Gastroesophageal sphincter (tissue), 4 donors: Measurements from ENCODE around the gene ARL10. TPM values are rescaled to one million over a fixed set of nuclear protein-coding genes. Genes with fewer than 3 reads are reported as not detected.

Experiments
- ATAC-seq: fragments of 150-250 bp; one replicate; pipeline ENCODE4 v1.9.1; 2016; ENCODE audit warnings: mild to moderate bottlenecking, moderate library complexity
- H3K27ac ChIP-seq, 4 donors: fragments of 200-600 bp; sonication (generic) in 3 of 4; 1 replicate in 3 of 4; 2 replicates in 1 of 4; pipeline ENCODE4 v1.5.1; 2016 to 2019
- H3K27me3 ChIP-seq: fragments of 200-600 bp; sonication (generic); one replicate; pipeline ENCODE4 v1.5.1; 2019
- H3K36me3 ChIP-seq, 2 donors: fragments of 200-600 bp; sonication (generic); one replicate each; pipeline ENCODE4 v1.5.1; 2019; ENCODE audit warnings: control low read depth in 1 of 2
- H3K4me1 ChIP-seq, 3 donors: fragments of 200-600 bp; sonication (generic); 1 replicate in 2 of 3; 2 replicates in 1 of 3; pipeline ENCODE4 v1.5.1; 2016 to 2019; ENCODE audit warnings: control low read depth in 2 of 3
- H3K4me3 ChIP-seq, 2 donors: fragments of 200-600 bp; sonication (generic); one replicate each; pipeline ENCODE4 v1.5.1; 2019; ENCODE audit warnings: mild to moderate bottlenecking in 1 of 2, moderate library complexity in 1 of 2
- H3K9me3 ChIP-seq, 3 donors: fragments of 200-600 bp; sonication (generic); one replicate each; pipeline ENCODE4 v1.5.1; 2017 to 2019; ENCODE audit warnings: control low read depth in 2 of 3
- EP300 ChIP-seq: sonication (generic); formaldehyde crosslinking; IDR thresholded peaks from one replicate; pipeline ENCODE4 v1.6.1; 2017; ENCODE audit warnings: antibody characterized with exemption, mild to moderate bottlenecking
- POLR2A ChIP-seq, 2 donors: fragments of 450-650 bp; IDR thresholded peaks; one replicate each; pipeline ENCODE4 v1.6.1; 2017; ENCODE audit warnings: antibody characterized with exemption in 2 of 2, mild to moderate bottlenecking in 2 of 2, moderate library complexity in 1 of 2
- POLR2AphosphoS5 ChIP-seq: sonication (generic); formaldehyde crosslinking; IDR thresholded peaks from one replicate; pipeline ENCODE4 v1.6.1; 2017; ENCODE audit warnings: antibody characterized with exemption
- WGBS, 2 donors: methylation state at CpG; one replicate each; pipeline ENCODE4 v1.1.5; 2018; ENCODE audit warnings: low coverage in 1 of 2; 5-methylcytosine and 5-hydroxymethylcytosine counted together
- total RNA-seq, 4 donors: library from RNA; depleted of rRNA; stranded (reverse); fragments of >200 nt; gene quantifications; one replicate each; pipeline ENCODE4 v1.1.0, GENCODE V29; 2016
- TF ChIP-seq, protein P1 (sequence below), 4 experiments: fragments of 200-600 bp in 2 of 4; fragments of 450-650 bp in 2 of 4; sonication (generic) in 1 of 4; IDR thresholded peaks; one replicate each; pipeline ENCODE4 v1.5.1; 2017 to 2019; ENCODE audit warnings: antibody characterized with exemption in 4 of 4, mild to moderate bottlenecking in 2 of 4, moderate library complexity in 2 of 4

The ARL10 gene
- total RNA-seq, 4 donors from 2014 or later, result 4.4 to 23.3 (median 10.8) TPM

DNA sequence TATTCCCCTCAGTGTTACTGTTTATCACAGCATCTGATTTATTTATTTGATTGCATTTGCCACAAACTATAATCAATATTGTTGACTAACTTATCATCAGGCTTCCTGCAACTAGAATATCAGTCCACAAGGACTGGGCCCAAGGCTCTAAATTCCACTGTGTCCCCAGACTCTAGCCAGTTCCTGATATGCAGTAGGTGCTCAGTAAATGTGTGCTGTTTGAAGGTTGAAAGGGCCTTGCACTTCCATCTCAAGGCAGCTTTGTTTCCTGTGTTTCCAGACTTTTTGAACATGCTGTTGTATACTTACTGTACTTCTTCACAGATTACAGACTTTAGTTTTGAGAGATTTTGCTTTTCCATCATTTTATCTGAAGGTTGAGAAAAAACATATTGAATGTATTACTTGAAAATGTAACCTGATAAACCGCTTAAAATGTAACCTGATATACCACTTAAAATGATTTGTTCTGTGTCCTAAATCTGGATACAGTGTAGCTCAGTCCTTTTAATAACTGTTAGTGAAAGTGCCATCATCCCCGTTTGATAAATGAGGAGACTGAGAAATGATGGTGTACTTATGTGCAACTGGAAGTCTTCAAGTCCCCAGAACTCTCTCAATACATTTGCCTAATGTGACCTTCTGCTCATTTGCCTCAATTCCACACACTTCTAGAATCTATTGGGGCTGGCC lies 22.4 kb upstream of the ARL10 start:
- 26 to 38% methylated on average over 2 of the region's 2 CpGs for WGBS, 2 donors
- ATAC-seq, result no peak
- no peak for TF ChIP-seq EP300
- no peak for TF ChIP-seq POLR2A (IDR thresholded peaks at IDR 0.05)
- TF ChIP-seq, protein P1, sequence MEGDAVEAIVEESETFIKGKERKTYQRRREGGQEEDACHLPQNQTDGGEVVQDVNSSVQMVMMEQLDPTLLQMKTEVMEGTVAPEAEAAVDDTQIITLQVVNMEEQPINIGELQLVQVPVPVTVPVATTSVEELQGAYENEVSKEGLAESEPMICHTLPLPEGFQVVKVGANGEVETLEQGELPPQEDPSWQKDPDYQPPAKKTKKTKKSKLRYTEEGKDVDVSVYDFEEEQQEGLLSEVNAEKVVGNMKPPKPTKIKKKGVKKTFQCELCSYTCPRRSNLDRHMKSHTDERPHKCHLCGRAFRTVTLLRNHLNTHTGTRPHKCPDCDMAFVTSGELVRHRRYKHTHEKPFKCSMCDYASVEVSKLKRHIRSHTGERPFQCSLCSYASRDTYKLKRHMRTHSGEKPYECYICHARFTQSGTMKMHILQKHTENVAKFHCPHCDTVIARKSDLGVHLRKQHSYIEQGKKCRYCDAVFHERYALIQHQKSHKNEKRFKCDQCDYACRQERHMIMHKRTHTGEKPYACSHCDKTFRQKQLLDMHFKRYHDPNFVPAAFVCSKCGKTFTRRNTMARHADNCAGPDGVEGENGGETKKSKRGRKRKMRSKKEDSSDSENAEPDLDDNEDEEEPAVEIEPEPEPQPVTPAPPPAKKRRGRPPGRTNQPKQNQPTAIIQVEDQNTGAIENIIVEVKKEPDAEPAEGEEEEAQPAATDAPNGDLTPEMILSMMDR (IDR thresholded peaks at IDR 0.05), result no peak
- TF ChIP-seq POLR2AphosphoS5, result no peak
- Histone ChIP-seq H3K27ac (peak overlapping the region in 1 of 4 donors; percentile 54), H3K9me3 (no peaks in the 10 kb centered on the region), H3K4me1 (peaks cover 0 to 19% (median 0%) of the 10 kb centered on the region in 3 donors), H3K27me3 (no peaks in the 10 kb centered on the region), H3K4me3 (no peak overlapping the region), H3K36me3 (peaks cover 2 to 52% of the 10 kb centered on the region in 2 donors)

GRCh38 chr5:176350416-176350815 lies 14.9 kb upstream of the ARL10 start:
- no peak for ATAC-seq
- H3K36me3 ChIP-seq, result peaks cover 0 to 100% of the 10 kb centered on the region in 2 donors

DNA sequence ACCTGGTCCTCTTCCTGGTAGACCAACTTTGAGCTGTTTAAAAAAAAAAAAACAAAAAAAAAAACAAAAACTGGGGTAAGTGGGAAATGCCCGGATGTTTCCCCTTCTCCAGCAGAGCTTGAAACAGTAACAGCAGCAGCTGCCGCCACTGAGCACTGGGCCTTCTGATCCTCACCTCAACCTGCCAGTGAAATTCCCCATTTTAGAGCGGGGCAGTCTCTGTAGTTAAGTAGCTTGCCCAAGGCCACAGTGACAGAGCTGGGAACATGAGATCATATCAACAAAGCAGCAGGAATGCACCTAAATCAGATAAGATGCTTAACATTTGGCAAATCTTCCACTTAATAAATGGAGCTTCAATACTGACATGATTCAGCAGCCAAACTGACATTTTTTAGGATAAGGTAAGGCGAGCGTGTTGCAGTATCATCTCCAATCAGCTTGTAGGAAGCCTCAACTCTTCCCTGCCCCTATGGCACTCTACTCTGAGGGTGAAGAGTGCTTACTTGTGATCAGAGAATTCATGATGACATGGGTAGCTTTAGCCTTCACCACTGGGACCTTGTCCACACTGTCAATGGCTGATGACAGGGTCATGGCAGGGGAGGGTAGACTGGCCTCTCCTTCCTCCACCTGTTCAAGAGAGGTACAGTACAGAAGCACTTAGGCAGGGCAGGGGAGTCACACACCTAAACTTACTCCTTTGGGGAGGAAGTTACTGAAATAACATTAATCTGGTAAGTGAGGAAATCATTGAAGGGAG lies 13.0 kb upstream of the ARL10 start:
- WGBS, 2 donors, result 74 to 100% methylated on average over 2 to 3 of the region's 5 CpGs
- Histone ChIP-seq H3K36me3 (peaks cover 0 to 100% of the 10 kb centered on the region in 2 donors), H3K4me3 (no peak overlapping the region), H3K27me3 (no peaks in the 10 kb centered on the region), H3K9me3 (no peaks in the 10 kb centered on the region), H3K27ac (no peak overlapping the region), H3K4me1 (peaks cover 0 to 10% (median 0%) of the 10 kb centered on the region in 3 donors)
- no peak for ATAC-seq
- TF ChIP-seq, protein P1 (IDR thresholded peaks at IDR 0.05), result no peak
- TF ChIP-seq EP300, result no peak
- no peak for TF ChIP-seq POLR2A (IDR thresholded peaks at IDR 0.05)
- no peak for TF ChIP-seq POLR2AphosphoS5

More at GRCh38 chr5:176350416-176350815, 14.9 kb upstream of the ARL10 start:
- WGBS, 2 donors, result 100% methylated on average over 1 of the region's 8 CpGs; no CpG with 5 or more reads in 1 of the 2 donors
- H3K4me1 ChIP-seq, result peaks cover 0 to 3% (median 0%) of the 10 kb centered on the region in 3 donors
- H3K4me3 ChIP-seq, result no peak overlapping the region
- H3K27me3 ChIP-seq, result no peaks in the 10 kb centered on the region
- H3K27ac ChIP-seq, result no peak overlapping the region
- no peaks in the 10 kb centered on the region for H3K9me3 ChIP-seq
- TF ChIP-seq, protein P1 (IDR thresholded peaks at IDR 0.05), result no peak
- no peak for TF ChIP-seq POLR2A (IDR thresholded peaks at IDR 0.05)
- TF ChIP-seq POLR2AphosphoS5, result no peak
- TF ChIP-seq EP300, result no peak

GRCh38 chr5:176353533-176353932 lies 11.8 kb upstream of the ARL10 start:
- 90 to 100% methylated on average over 2 to 4 of the region's 4 CpGs for WGBS, 2 donors
- no peak overlapping the region for H3K4me3 ChIP-seq
- H3K4me1 ChIP-seq, result peaks cover 0 to 19% (median 0%) of the 10 kb centered on the region in 3 donors
- H3K9me3 ChIP-seq, result no peaks in the 10 kb centered on the region
- TF ChIP-seq POLR2AphosphoS5, result no peak
- no peak for TF ChIP-seq POLR2A (IDR thresholded peaks at IDR 0.05)
- no peak for TF ChIP-seq EP300
- TF ChIP-seq, protein P1 (IDR thresholded peaks at IDR 0.05), result no peak
- no peak for ATAC-seq
- no peaks in the 10 kb centered on the region for H3K27me3 ChIP-seq
- H3K36me3 ChIP-seq, result peaks cover 0 to 99% of the 10 kb centered on the region in 2 donors
- H3K27ac ChIP-seq, result no peak overlapping the region
